ENCODE data around the gene CASP7.

DNA sequence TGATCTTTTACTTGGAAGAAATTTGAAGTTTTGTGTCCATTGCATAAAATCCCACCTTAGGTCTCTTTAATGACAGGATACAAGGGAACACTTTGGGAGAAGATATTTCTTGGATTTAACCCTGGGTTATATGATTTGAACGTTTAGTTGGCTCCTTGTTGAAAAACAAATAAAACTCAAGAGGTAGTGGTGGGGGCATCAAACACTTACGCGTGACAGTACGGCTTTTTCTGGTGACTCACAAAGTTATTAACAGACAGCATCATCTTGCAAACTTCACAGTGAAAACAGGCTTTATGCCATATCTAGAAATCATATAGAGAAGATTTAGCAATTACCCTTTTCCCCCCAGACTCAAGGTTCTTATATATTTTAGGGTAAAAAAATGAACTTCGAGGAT, 16.6 kb upstream of the CASP7 start:
- TF ChIP-seq HDAC6 (IDR thresholded peaks at IDR 0.05; ENCODE audit: low read depth, low read length) = no peak
- no peak for TF ChIP-seq SIN3A (conservative IDR thresholded peaks at IDR 0.05 in 1 of 2, IDR thresholded peaks at IDR 0.05 in 1 of 2; ENCODE audit: low read depth in 1 of 2, low read length in 2 of 2)
